Urinary bladder (tissue), 4 donors: Measurements from ENCODE around the gene ZNF710. TPM values are rescaled to one million over a fixed set of nuclear protein-coding genes. Genes with fewer than 3 reads are reported as not detected.

ENCODE experiments used
- DNase-seq: peaks from one replicate; pipeline ENCODE4 v3.0.0-alpha.2; 2015; ENCODE audit errors: extremely low spot score
- H3K27ac ChIP-seq: one replicate; pipeline ENCODE4 v1.5.1; 2013; ENCODE audit warnings: low read depth, mild to moderate bottlenecking, moderate library complexity
- H3K36me3 ChIP-seq: one replicate; pipeline ENCODE4 v1.6.1; 2013; ENCODE audit warnings: mild to moderate bottlenecking, moderate library complexity; ENCODE audit not compliant: insufficient read depth
- H3K4me1 ChIP-seq: one replicate; pipeline ENCODE4 v1.6.1; 2013; ENCODE audit warnings: mild to moderate bottlenecking, moderate library complexity; ENCODE audit not compliant: insufficient read depth
- H3K4me3 ChIP-seq: one replicate; pipeline ENCODE4 v1.5.1; 2013; ENCODE audit warnings: low read depth, low read length
- WGBS: extraction: QIAGEN DNeasy Blood & Tissue Kit; methylation state at CpG from one replicate; pipeline ENCODE4 v1.1.7; 2013; 5-methylcytosine and 5-hydroxymethylcytosine counted together
- polyA plus RNA-seq: library from polyadenylated mRNA; stranded (reverse); fragments of 200-250 nt; gene quantifications from one replicate; pipeline ENCODE4 v1.2.3, GENCODE V29; 2013
- total RNA-seq: library from RNA; depleted of rRNA; stranded (reverse); fragments of >200 nt; gene quantifications from one replicate; pipeline ENCODE4 v1.2.3, GENCODE V29; 2014
- donor health status: healthy with polysubstance abuse.
- donor health status: healthy.

ZNF710 gene
- total and polyA plus RNA-seq, 2 donors = 9.6 to 9.7 TPM

DNA sequence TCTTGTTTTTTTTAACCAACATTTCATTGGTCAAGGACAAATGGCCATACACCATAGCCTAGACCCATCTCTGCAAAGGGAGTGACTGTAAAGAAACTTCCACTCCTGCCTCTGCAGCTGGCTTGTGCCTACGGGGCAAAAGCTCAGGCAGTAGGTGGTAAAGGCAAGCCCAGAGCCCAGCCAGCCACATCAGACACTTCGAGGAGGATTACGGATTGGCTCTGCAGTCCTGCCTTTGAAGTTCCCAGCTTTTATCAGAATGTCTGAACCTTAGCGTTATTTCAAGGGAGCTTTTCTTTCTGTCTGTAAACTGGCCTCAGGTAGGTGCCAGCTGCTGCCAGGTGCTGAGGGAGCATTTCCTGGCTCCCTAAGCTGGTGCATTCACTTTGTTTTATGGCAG is 15.6 kb downstream of the ZNF710 start:
- H3K27ac ChIP-seq = no peak overlapping the region
- no peaks in the 10 kb centered on the region for H3K4me1 ChIP-seq
- WGBS = 69% methylated on average over 4 of the region's 4 CpGs
- no peaks in the 10 kb centered on the region for H3K36me3 ChIP-seq
- no peak overlapping the region for H3K4me3 ChIP-seq
- DNase-seq = no peak

DNA sequence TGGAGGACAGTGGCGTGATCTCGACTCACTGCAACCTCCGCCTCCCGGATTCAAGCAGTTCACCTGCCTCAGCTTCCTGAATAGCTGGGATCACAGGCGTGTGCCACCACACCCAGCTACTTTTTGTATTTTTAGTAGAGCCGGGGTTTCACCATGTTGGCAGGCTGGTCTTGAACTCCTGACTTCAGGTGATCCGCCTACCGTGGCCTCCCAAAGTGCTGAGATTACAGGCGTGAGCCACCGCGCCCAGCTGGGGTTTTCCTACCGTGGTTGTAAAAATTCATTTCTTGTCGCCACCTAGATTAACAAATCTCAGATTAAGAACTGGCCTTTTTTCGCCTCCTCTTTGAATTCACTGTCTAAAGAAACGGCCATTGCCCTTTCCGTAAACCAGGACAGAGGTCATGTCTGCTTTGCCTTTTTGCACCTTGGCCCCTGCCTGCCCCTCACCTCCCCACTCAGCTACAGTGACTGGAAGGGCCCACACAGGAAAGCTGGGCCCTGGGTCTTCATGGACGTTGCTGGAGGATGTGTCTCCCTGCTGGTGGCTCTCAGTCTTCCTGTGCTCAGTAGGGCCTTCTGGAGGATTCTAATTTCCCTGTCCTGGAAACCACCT is 17.2 kb downstream of the ZNF710 start:
- no peaks in the 10 kb centered on the region for H3K4me1 ChIP-seq
- H3K27ac ChIP-seq = no peak overlapping the region
- DNase-seq = no peak
- H3K36me3 ChIP-seq = no peaks in the 10 kb centered on the region
- no peak overlapping the region for H3K4me3 ChIP-seq
- WGBS = 93% methylated on average over 17 of the region's 17 CpGs

DNA sequence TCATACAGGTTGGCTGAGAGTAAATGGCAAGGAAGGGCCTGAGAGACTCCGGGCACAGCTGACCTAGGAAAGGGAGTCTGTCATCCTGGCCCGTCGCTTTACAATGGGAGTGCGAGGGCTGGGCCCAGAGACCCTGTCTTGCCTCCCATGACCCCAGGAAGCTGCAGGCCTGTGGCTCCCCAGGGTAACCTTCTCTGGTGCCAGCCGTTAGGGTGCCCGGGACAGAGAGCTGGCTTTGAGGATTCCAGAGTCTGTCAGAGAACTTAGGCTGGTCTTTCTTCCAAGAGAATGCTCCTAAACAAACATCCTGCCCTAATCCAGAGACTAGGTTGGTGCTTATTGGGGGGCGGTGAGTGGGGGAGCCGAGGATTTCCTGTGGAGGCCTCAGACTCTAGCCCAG is 18.5 kb downstream of the ZNF710 start:
- DNase-seq = no peak
- WGBS = 76% methylated on average over 8 of the region's 8 CpGs
- Histone ChIP-seq H3K27ac (no peak overlapping the region), H3K4me3 (no peak overlapping the region), H3K4me1 (no peaks in the 10 kb centered on the region), H3K36me3 (no peaks in the 10 kb centered on the region)

DNA sequence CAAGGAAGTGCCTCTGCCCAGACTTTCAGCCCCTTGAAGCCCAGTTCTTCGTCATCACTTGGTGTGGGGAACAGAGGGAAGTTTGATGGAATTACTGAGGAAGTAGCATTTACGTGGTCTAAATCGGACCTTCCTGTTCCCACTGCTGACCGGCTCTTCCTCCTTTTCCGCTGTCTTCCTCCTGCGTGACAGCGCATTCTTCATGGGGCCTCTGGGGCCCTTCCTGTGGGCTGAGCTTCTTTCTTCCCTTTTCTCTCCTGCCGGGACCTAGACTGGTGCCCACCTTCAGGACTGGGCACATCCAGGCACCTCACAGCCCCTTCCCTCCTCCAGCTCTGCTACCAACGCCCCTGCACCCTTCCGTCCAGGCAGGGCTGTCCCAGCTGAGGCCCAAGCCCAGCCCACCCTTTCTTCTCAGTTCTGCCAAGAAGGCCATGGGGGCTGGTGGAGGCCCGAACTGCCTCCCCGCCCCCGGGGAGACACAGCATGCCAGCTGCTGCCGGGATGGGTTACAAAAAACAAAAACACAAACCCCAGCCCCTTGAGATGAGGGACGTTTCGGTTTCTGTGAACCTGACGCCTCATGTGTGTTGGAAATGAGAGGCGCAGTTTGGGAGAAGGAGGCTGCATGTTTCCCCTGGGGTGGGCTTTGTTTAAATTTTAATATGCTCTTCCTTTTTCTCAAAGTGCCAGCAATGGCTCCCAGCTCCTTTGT is 19.1 kb downstream of the ZNF710 start:
- no peaks in the 10 kb centered on the region for H3K4me1 ChIP-seq
- WGBS = 72% methylated on average over 18 of the region's 18 CpGs
- no peak for DNase-seq
- no peak overlapping the region for H3K27ac ChIP-seq
- no peaks in the 10 kb centered on the region for H3K36me3 ChIP-seq
- H3K4me3 ChIP-seq = no peak overlapping the region

DNA sequence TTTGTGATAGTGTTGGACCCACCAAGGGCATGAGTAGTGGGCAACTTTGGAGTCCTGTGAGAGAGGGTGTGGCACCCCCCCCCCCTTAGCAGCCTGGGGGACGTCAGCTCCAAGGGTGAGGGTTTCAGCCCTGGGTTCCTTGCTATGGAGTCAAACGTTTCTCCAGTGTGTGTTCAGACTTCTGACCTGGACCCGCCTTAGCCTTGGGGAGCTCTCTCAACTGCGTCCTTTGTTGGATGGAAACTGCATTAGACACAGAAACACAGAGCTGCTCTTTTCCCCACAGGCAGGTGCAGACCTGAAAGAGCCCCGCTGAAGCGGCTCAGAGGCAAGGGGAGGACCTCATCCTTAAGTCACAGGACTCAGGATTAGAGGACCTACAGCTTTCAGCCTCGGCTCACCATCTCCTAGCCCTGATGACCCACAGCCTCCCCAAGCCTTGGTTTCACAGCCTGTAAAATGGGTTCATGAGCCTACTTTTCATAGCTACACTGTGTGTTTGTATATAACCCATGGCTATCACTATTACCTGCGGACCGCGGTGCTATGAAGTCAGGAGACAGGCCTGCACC is 19.9 kb downstream of the ZNF710 start:
- H3K36me3 ChIP-seq = no peaks in the 10 kb centered on the region
- H3K4me3 ChIP-seq = no peak overlapping the region
- 85% methylated on average over 10 of the region's 10 CpGs for WGBS
- no peak overlapping the region for H3K27ac ChIP-seq
- H3K4me1 ChIP-seq = no peaks in the 10 kb centered on the region
- no peak for DNase-seq

DNA sequence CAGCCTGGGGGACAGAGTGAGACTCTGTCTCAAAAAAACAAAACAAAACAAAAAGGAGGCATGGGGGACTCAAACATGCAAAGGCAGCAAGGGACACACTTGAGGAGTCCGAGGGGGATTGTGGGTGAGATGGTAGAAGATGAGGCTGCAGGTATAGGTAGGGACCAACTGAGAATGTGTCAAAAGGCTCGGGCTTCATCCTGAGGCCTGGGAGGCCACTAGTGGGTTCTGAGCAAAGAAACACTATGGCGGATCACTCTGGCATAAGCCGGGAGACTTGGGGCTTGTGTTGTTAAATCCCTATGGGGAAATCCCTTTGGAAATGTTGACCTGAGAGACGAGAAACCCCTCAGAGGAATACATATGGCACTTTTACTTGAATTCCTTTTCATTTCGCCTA is 21.2 kb downstream of the ZNF710 start:
- Histone ChIP-seq H3K4me3 (no peak overlapping the region), H3K36me3 (no peaks in the 10 kb centered on the region), H3K27ac (no peak overlapping the region), H3K4me1 (no peaks in the 10 kb centered on the region)
- no peak for DNase-seq
- WGBS = 94% methylated on average over 6 of the region's 6 CpGs

DNA sequence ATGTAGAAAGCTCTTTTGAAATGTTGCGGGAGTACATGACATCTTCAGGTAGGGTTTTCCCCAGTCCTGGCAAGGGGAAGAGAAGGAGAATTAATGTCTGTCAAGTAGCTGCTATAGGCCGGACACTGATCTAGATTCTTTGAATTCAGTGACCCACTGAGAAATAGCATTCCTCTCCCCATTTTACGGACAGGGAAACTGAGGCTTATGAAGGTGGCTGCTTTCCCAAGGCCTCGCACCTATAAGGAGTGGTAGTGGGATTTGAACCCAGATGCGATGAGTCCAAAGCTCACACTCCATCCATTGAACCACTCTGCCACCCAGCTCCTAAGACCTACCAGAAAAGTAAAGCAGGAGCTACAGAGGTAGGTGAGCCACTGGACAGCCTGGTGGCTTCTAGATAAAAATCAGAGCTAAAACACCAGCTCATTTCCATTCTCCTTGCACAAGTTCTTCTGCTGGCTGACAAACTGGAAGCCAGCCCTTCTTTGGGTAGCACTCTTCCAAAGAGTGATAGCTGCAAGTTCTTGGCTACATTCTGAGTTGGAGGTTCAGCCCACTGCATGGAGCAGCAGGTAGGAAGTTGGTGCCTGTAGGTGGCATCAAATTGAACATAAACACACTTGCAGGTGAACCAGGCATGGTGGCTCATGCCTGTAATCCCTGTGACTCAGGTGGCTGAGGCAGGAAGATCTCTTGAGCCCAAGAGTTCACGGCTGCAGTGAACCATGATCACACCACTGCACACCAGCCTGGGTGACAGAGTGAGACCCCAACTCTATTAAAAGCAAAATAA is 22.0 kb downstream of the ZNF710 start:
- no peaks in the 10 kb centered on the region for H3K36me3 ChIP-seq
- DNase-seq = no peak
- no peaks in the 10 kb centered on the region for H3K4me1 ChIP-seq
- WGBS = 90% methylated on average over 6 of the region's 6 CpGs
- H3K4me3 ChIP-seq = no peak overlapping the region
- H3K27ac ChIP-seq = no peak overlapping the region

DNA sequence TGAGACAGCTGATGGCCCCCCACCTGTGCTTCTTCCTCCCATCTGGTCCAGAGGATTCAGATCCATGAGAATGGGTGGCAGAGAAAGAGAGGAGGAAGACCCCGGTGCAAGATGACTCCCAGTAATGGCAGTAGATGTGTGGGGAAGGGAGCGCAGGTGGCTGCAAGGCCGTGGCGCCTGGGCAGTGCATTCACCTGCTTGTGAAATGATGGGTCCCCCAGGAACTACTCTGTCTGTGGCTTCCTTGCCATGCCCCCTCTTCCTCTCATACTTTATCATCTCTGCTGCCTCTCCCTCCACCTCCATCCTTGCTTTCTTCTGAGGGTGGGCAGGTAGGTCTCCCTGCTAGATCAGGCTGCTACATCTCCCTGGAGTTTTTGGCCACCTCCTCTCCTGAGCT is 23.3 kb downstream of the ZNF710 start:
- DNase-seq = no peak
- no peak overlapping the region for H3K27ac ChIP-seq
- WGBS = 90% methylated on average over 4 of the region's 4 CpGs

DNA sequence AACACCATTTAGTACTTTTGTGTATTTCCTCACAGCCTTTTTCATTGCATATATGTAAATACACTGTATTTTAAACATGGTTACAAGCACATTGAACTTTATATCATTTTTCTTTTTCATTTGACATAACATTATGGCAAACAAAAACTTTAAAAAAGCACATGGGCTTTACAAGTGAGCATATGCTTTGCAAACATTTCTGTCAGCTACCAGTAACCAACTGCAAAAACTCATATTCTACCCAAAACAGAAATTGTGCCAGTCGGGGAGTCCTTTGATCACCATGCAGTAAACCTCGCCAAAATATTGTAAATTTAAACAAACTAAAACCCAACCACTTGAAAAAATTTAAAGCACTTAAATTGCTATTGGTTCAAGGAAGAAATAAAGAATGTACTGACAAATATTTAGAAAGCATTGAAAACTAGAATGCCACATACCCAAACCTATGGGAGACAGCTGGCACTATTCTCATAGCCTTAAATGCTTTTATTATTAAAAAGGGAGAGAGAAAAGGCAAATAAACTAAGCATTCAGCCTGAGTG is 24.4 kb downstream of the ZNF710 start:
- H3K27ac ChIP-seq = no peak overlapping the region
- no peaks in the 10 kb centered on the region for H3K4me1 ChIP-seq
- H3K4me3 ChIP-seq = no peak overlapping the region
- no peak for DNase-seq
- H3K36me3 ChIP-seq = no peaks in the 10 kb centered on the region
- 55% methylated on average over 2 of the region's 2 CpGs for WGBS

More for the DNA sequence above, 23.3 kb downstream of the ZNF710 start:
- Histone ChIP-seq H3K4me3 (no peak overlapping the region), H3K4me1 (no peaks in the 10 kb centered on the region), H3K36me3 (no peaks in the 10 kb centered on the region)

DNA sequence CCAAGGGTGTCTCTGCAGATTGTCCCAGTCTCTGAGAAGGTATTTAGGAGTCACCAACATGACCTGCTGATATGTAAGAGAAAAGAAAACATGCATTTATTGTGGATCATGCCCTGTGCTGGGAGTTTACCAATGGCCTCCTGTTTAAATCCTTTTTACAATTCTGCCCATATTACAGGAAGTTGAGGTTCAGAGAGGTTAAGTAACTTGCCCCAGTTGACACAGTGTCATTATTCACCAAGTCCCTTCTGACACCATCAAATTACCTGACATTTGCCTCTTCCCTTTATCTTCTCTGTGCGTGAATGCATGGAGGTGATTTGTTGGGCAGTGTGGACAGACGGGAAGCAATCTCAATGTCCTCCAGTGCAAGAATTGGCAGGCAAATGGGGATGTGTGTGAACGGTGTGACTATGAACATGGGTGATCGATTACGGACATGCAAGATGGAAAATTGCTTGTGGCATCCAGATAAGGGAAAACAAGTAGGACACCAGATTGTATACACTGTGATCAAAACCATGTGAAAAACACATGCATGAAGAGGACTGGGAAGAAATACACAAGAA is 27.3 kb downstream of the ZNF710 start:
- 97% methylated on average over 5 of the region's 5 CpGs for WGBS
- DNase-seq = no peak
- no peaks in the 10 kb centered on the region for H3K36me3 ChIP-seq

DNA sequence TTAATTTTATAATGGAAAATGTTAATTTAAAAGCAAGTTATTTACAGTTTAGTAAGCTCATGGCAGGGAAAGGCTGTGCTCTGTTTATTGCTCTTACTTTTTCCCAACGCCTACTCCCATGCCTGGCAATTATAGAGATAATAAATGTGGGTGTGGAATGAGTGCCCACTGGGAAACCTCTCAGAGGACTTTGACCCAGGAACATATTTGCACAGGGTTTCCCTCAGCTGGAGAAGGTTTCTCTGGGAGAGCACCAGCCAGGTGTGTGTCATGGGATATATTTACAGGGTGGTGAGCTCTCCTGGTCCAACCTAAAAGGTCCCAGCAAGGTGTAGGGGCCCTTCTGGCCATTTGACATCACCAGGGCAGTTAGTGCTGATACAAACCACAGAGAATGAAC is 27.9 kb downstream of the ZNF710 start:
- DNase-seq = no peak
- WGBS = 96% methylated on average over 1 of the region's 1 CpG
- Histone ChIP-seq H3K4me1 (no peaks in the 10 kb centered on the region), H3K4me3 (no peak overlapping the region), H3K27ac (no peak overlapping the region), H3K36me3 (no peaks in the 10 kb centered on the region)

More for the DNA sequence above, 27.3 kb downstream of the ZNF710 start:
- Histone ChIP-seq H3K4me1 (no peaks in the 10 kb centered on the region), H3K27ac (no peak overlapping the region), H3K4me3 (no peak overlapping the region)

DNA sequence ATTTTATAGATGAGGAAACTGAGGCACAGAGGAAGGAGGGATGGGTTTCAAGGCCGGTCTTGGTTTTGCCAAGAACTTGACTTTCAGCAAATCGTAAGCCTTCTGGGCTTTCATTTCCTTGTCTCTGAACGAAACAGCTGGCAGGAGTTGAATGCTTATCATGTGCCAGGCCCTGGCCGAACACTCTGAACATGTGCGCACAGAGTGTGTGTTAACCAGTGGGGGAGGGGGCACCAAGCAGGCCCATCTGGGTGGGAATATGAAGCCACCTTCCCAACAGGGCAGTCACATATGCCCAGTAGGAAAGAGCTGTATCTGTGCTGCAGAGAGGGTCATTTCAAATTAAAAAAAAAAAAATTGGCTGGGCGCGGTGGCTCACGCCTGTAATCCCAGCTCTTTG is 29.3 kb downstream of the ZNF710 start:
- H3K36me3 ChIP-seq = no peaks in the 10 kb centered on the region
- H3K4me3 ChIP-seq = no peak overlapping the region
- 92% methylated on average over 8 of the region's 8 CpGs for WGBS
- no peak for DNase-seq
- H3K27ac ChIP-seq = no peak overlapping the region
- no peaks in the 10 kb centered on the region for H3K4me1 ChIP-seq

DNA sequence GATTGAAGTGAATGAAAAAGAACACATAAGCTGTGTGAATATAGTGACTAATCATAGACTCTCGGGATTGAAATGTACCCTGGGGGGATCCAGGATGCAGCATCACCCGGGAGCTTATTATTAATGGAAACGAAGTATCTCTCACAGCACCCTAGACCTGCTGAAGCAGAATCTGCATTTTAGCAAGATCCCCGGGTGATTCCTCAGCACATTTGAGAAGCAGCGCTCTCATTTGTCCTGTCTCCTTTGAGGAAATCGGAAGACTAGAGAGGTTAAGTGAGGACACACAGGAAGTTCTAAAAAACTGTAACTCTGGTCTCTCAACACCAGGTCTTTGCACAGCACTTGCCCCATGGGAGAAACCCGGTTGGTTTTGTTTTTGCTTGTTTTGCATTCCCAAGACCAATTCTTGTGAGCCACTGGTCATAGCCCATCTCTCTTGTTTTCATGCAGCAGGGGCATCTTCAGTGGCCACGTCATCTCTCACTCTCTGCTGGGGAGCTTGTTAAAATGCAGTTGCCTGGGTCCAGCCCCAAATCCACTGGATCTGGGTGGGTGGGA is 30.2 kb downstream of the ZNF710 start:
- no peak overlapping the region for H3K4me3 ChIP-seq
- H3K4me1 ChIP-seq = no peaks in the 10 kb centered on the region
- H3K36me3 ChIP-seq = no peaks in the 10 kb centered on the region
- no peak overlapping the region for H3K27ac ChIP-seq
- DNase-seq = no peak
- 66% methylated on average over 8 of the region's 8 CpGs for WGBS
